SU-DHL-6 (cell line): Measurements from ENCODE around the gene GPD1.

Experiments used
- CTCF ChIP-seq: fragments of 200-600 bp; sonication (generic); IDR thresholded peaks from one replicate; pipeline ENCODE4 v1.5.1; 2017; ENCODE audit warnings: antibody characterized with exemption, mild to moderate bottlenecking, low read length, moderate library complexity; ENCODE audit not compliant: insufficient read depth, poor library complexity, severe bottlenecking
- EZH2phosphoT487 ChIP-seq: fragments of 200-600 bp; sonication (generic), shearing (Covaris generic); conservative IDR thresholded peaks from 2 replicates; pipeline ENCODE4 v1.6.1; 2018; ENCODE audit warnings: mild to moderate bottlenecking, antibody characterized with exemption, low read length, moderate library complexity, mixed read lengths

- no peak for TF ChIP-seq CTCF
- TF ChIP-seq EZH2phosphoT487, result no peak
Measured at GRCh38 chr12:50072198-50072907, 31.5 kb upstream of the GPD1 start.
